Measurements from ENCODE around the gene SGSH. TPM values are rescaled to one million over a fixed set of nuclear protein-coding genes. Genes with fewer than 3 reads are reported as not detected.

SGSH gene
- total RNA-seq, 3 donors from 2014 or later (not counting 1 experiment from before 2014, with no cell fraction given) = 73.4 to 96.5 (median 74.1) TPM

DNA sequence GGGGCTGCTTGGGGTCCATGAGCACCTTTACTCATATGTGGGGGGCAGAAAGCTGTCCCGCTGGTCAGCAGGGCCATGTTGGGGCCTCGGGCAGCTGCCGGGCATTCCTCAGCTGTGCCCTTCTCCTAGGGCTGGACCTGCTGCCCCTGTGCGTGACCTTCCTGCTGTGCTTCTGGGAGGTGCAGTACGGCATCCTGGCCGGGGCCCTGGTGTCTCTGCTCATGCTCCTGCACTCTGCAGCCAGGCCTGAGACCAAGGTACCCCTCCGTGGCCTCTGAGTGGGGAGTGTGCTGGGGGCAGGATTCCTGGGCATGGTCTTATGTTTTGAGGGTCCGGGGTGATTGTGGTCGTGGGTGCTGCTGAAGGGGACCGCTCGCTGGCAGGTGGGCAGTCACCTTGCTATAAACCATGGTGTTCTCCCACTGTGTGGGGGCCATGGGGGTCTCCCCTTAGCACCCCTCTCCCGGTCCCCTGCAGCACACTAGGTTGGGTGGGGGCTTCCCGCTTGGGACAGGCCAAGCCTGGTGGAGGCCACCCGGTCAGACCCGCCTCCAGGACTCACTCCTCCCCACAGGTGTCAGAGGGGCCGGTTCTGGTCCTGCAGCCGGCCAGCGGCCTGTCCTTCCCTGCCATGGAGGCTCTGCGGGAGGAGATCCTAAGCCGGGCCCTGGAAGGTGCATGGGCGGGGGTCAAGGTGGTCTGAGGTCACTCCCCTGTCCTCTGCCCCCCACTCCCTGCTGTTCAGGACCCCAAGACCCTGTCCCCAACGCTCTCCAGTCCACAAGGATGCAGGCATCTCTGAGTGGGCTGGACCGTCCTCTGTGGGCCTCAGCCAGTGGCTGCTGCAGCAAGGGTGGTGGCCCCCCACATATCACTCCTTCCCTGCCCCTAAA, 28.1 kb upstream of the SGSH start:
- H3K27ac Mint-ChIP-seq = no peak overlapping the region
- intact Hi-C loops (cut with micrococcal nuclease) = no loop called here
- TF ChIP-seq, protein P1, sequence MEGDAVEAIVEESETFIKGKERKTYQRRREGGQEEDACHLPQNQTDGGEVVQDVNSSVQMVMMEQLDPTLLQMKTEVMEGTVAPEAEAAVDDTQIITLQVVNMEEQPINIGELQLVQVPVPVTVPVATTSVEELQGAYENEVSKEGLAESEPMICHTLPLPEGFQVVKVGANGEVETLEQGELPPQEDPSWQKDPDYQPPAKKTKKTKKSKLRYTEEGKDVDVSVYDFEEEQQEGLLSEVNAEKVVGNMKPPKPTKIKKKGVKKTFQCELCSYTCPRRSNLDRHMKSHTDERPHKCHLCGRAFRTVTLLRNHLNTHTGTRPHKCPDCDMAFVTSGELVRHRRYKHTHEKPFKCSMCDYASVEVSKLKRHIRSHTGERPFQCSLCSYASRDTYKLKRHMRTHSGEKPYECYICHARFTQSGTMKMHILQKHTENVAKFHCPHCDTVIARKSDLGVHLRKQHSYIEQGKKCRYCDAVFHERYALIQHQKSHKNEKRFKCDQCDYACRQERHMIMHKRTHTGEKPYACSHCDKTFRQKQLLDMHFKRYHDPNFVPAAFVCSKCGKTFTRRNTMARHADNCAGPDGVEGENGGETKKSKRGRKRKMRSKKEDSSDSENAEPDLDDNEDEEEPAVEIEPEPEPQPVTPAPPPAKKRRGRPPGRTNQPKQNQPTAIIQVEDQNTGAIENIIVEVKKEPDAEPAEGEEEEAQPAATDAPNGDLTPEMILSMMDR (IDR thresholded peaks at IDR 0.05) = no peak
- H3K36me3 Mint-ChIP-seq = no peaks in the 10 kb centered on the region
- no peak overlapping the region for H3K4me3 ChIP-seq (ENCODE audit: low read length)
- no peaks in the 10 kb centered on the region for H3K36me3 ChIP-seq (ENCODE audit: control insufficient read depth, insufficient read depth, low read length)
- H3K27ac ChIP-seq (ENCODE audit: low read length) = no peak overlapping the region
- no peaks in the 10 kb centered on the region for H3K9me3 Mint-ChIP-seq
- WGBS (ENCODE audit: insufficient coverage) = 91% methylated on average over 23 of the region's 23 CpGs
- DNase-seq (no peak), ATAC-seq (no peak)
- no peaks in the 10 kb centered on the region for H3K4me1 ChIP-seq (ENCODE audit: control insufficient read depth, insufficient read depth, low read length)
- H3K27me3 ChIP-seq (ENCODE audit: control insufficient read depth, insufficient read depth, low read length) = no peaks in the 10 kb centered on the region
- H3K9me3 ChIP-seq (ENCODE audit: control insufficient read depth, insufficient read depth, low read length) = no peaks in the 10 kb centered on the region
- peaks cover 0 to 9% of the 10 kb centered on the region in 2 donors for H3K4me1 Mint-ChIP-seq
- H3K27me3 Mint-ChIP-seq (ENCODE audit: low read depth in 2 of 2) = no peaks in the 10 kb centered on the region
- no peak overlapping the region for H3K4me3 Mint-ChIP-seq

DNA sequence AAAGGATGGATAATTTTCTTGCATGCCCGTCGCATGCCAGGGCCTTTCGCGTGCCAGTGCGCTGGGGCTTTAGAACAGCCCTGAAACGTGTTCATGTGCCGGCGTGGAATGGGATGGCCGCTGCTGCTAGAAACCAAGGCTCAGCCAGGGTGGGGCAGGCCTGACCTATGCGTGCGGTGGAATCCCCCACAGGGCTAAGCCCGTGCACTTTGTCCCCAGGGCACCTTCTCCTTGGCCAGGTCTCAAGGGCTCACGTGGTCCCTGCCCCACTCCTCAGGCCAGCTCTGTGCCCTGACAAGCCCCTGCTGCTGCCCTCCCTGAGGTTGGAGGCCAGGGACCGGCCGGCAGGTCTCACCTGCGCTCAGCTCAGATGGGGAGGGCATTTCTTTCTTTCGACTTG, 27.4 kb upstream of the SGSH start:
- H3K36me3 Mint-ChIP-seq = no peaks in the 10 kb centered on the region
- TF ChIP-seq, protein P1 (IDR thresholded peaks at IDR 0.05) = no peak
- H3K4me1 ChIP-seq (ENCODE audit: control insufficient read depth, insufficient read depth, low read length) = no peaks in the 10 kb centered on the region
- H3K27me3 ChIP-seq (ENCODE audit: control insufficient read depth, insufficient read depth, low read length) = no peaks in the 10 kb centered on the region
- DNase-seq = no peak
- no peaks in the 10 kb centered on the region for H3K9me3 ChIP-seq (ENCODE audit: control insufficient read depth, insufficient read depth, low read length)
- H3K4me3 ChIP-seq (ENCODE audit: low read length) = no peak overlapping the region
- no peaks in the 10 kb centered on the region for H3K9me3 Mint-ChIP-seq
- no peak for ATAC-seq
- H3K27me3 Mint-ChIP-seq (ENCODE audit: low read depth in 2 of 2) = no peaks in the 10 kb centered on the region
- no peak overlapping the region for H3K27ac ChIP-seq (ENCODE audit: low read length)
- intact Hi-C loops (cut with micrococcal nuclease) = no loop called here
- H3K4me1 Mint-ChIP-seq = peaks cover 0 to 2% of the 10 kb centered on the region in 2 donors
- no peak overlapping the region for H3K4me3 Mint-ChIP-seq
- no peak overlapping the region for H3K27ac Mint-ChIP-seq
- no peaks in the 10 kb centered on the region for H3K36me3 ChIP-seq (ENCODE audit: control insufficient read depth, insufficient read depth, low read length)
- 94% methylated on average over 17 of the region's 17 CpGs for WGBS (ENCODE audit: insufficient coverage)

DNA sequence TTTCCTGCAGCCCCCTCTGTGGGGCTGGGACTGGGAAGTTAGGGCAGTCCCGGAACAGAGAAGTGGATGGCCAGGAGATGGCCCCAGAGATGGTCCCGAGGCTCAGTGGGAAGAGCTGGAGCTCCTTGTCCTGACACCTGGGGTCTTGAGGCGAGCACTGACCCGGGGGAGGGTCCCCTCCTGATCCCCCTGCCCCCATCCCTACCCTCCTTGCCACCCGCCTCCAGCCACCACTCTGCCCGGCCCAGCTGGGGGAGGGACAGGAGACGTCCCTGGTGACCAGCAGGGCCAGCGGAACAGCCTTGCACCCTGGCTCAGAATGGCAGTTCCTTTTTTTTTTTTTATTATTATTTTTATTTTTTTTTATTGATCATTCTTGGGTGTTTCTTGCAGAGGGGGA, 26.6 kb upstream of the SGSH start:
- H3K36me3 ChIP-seq (ENCODE audit: control insufficient read depth, insufficient read depth, low read length) = no peaks in the 10 kb centered on the region
- Mint-ChIP-seq H3K27ac (no peak overlapping the region), H3K27me3 (ENCODE audit: low read depth in 2 of 2) (no peaks in the 10 kb centered on the region), H3K36me3 (no peaks in the 10 kb centered on the region), H3K4me3 (no peak overlapping the region), H3K9me3 (no peaks in the 10 kb centered on the region), H3K4me1 (no peaks in the 10 kb centered on the region)
- 94% methylated on average over 7 of the region's 8 CpGs for WGBS (ENCODE audit: insufficient coverage)
- H3K4me3 ChIP-seq (ENCODE audit: low read length) = no peak overlapping the region
- H3K9me3 ChIP-seq (ENCODE audit: control insufficient read depth, insufficient read depth, low read length) = no peaks in the 10 kb centered on the region
- H3K4me1 ChIP-seq (ENCODE audit: control insufficient read depth, insufficient read depth, low read length) = no peaks in the 10 kb centered on the region
- DNase-seq (no peak), ATAC-seq (no peak)
- no peak overlapping the region for H3K27ac ChIP-seq (ENCODE audit: low read length)
- TF ChIP-seq, protein P1 (IDR thresholded peaks at IDR 0.05) = no peak
- intact Hi-C loops (cut with micrococcal nuclease) = no loop called here
- H3K27me3 ChIP-seq (ENCODE audit: control insufficient read depth, insufficient read depth, low read length) = no peaks in the 10 kb centered on the region

Measured in natural killer cell (primary cell).